ENCODE measurements around the gene TELO2. TPM values are rescaled to one million over a fixed set of nuclear protein-coding genes. Genes with fewer than 3 reads are reported as not detected.
A peak's percentile ranks its signal among the peaks of the same experiment; 100 is the strongest.

TELO2 gene
- total RNA-seq, 4 donors from 2014 or later: 12.7 to 38.5 (median 22.2) TPM

GRCh38 chr16:1542166-1542500, 49.0 kb downstream of the TELO2 start:
- DNase-seq (ENCODE audit: low spot score): no peak
- no peak for ATAC-seq (ENCODE audit: low FRiP score)
- TF ChIP-seq CTCF (IDR thresholded peaks at IDR 0.05): no peak

GRCh38 chr16:1542533-1542932, 49.4 kb downstream of the TELO2 start:
- ATAC-seq (ENCODE audit: low FRiP score) (no peak), DNase-seq (ENCODE audit: low spot score) (no peak)
- TF ChIP-seq CTCF (IDR thresholded peaks at IDR 0.05): no peak

GRCh38 chr16:1543085-1543896, 50.1 kb downstream of the TELO2 start:
- peak; percentile 71 for ATAC-seq (ENCODE audit: low FRiP score)
- TF ChIP-seq CTCF (IDR thresholded peaks at IDR 0.05): no peak
- no peak for DNase-seq (ENCODE audit: low spot score)

- no peak for ATAC-seq (ENCODE audit: low FRiP score)
- DNase-seq (ENCODE audit: low spot score): no peak
- TF ChIP-seq CTCF (IDR thresholded peaks at IDR 0.05): no peak
Observed at GRCh38 chr16:1545044-1546040, 52.2 kb downstream of the TELO2 start.

- no peak for TF ChIP-seq CTCF (IDR thresholded peaks at IDR 0.05)
- DNase-seq (ENCODE audit: low spot score): no peak
- ATAC-seq (ENCODE audit: low FRiP score): no peak
Observed at GRCh38 chr16:1546430-1546829, 53.3 kb downstream of the TELO2 start.

- no peak for DNase-seq (ENCODE audit: low spot score)
- no peak for TF ChIP-seq CTCF (IDR thresholded peaks at IDR 0.05)
- no peak for ATAC-seq (ENCODE audit: low FRiP score)
Observed at GRCh38 chr16:1548233-1548632, 55.1 kb downstream of the TELO2 start.

Measured in omental fat pad (tissue), 4 donors.